Thymus (tissue), 11 donors: ENCODE results near the gene VASH1. TPM values are rescaled to one million over a fixed set of nuclear protein-coding genes. Genes with fewer than 3 reads are reported as not detected.
"Not testable (repeated sequence)": the region's sequence is repeated elsewhere in the genome, so short reads cannot be mapped to it uniquely, and the experiment has no call there.

Source experiments
- DNase-seq, 9 donors: peaks; one replicate each; pipeline ENCODE4 v3.0.0-alpha.2; 2013; ENCODE audit warnings: low spot score in 9 of 9, low read depth in 6 of 9, missing footprints in 1 of 9
- H3K27ac ChIP-seq, 2 donors: one replicate each; pipeline ENCODE4 v1.5.1; 2013; ENCODE audit warnings: control low read depth in 1 of 2, low read depth in 1 of 2, low read length in 1 of 2, mild to moderate bottlenecking in 1 of 2, moderate library complexity in 1 of 2
- H3K27me3 ChIP-seq, 2 donors: one replicate each; pipeline ENCODE4 v1.5.1; 2013; ENCODE audit warnings: low read length in 1 of 2; ENCODE audit not compliant: control insufficient read depth in 2 of 2, insufficient read depth in 1 of 2
- H3K36me3 ChIP-seq, 2 donors: one replicate each; pipeline ENCODE4 v1.5.1; 2013; ENCODE audit warnings: low read length in 1 of 2, mild to moderate bottlenecking in 1 of 2, moderate library complexity in 1 of 2; ENCODE audit not compliant: control insufficient read depth in 2 of 2, insufficient read depth in 2 of 2
- H3K4me1 ChIP-seq, 2 donors: one replicate each; pipeline ENCODE4 v1.5.1; 2013; ENCODE audit warnings: low read length in 2 of 2; ENCODE audit not compliant: control insufficient read depth in 2 of 2, insufficient read depth in 2 of 2
- H3K4me3 ChIP-seq, 2 donors: one replicate each; pipeline ENCODE4 v1.5.1; 2013; ENCODE audit warnings: low read length in 2 of 2, control low read depth in 1 of 2, mild to moderate bottlenecking in 1 of 2
- H3K9me3 ChIP-seq, 2 donors: one replicate each; pipeline ENCODE4 v1.5.1; 2013; ENCODE audit warnings: low read length in 1 of 2, mild to moderate bottlenecking in 1 of 2; ENCODE audit not compliant: control insufficient read depth in 2 of 2, insufficient read depth in 1 of 2
- WGBS: extraction: QIAGEN DNeasy Blood & Tissue Kit; methylation state at CpG from one replicate; pipeline ENCODE4 v1.1.7; 2013; 5-methylcytosine and 5-hydroxymethylcytosine counted together
- polyA plus RNA-seq: library from polyadenylated mRNA; stranded (reverse); fragments of 200-250 nt; gene quantifications from one replicate; pipeline ENCODE4 v1.2.3, GENCODE V29; 2013
- total RNA-seq: library from RNA; stranded (reverse); fragments of 120-200 nt; gene quantifications from one replicate; pipeline ENCODE4 v1.2.4, GENCODE V29; 2013
- donor health status: healthy.

The VASH1 gene
- total and polyA plus RNA-seq, 2 donors = 3.6 to 6.1 TPM

DNA sequence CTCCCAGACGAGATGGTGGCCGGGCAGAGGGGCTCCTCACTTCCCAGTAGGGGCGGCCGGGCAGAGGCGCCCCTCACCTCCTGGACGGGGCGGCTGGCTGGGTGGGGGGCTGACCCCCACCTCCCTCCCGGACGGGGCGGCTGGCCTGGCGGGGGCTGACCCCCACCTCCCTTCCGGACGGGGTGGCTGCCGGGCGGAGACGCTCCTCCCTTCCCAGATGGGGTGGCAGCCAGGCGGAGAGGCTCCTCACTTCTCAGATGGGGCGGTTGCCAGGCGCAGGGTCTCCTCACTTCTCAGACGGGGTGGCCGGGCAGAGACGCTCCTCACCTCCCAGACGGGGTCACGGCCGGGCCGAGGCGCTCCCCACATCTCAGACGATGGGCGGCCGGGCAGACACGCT is 26.8 kb upstream of the VASH1 start:
- 94% methylated on average over 31 of the region's 31 CpGs for WGBS
- not testable (repeated sequence) for DNase-seq, H3K27me3 ChIP-seq, H3K9me3 ChIP-seq, H3K27ac ChIP-seq, H3K4me3 ChIP-seq, H3K4me1 ChIP-seq, H3K36me3 ChIP-seq

DNA sequence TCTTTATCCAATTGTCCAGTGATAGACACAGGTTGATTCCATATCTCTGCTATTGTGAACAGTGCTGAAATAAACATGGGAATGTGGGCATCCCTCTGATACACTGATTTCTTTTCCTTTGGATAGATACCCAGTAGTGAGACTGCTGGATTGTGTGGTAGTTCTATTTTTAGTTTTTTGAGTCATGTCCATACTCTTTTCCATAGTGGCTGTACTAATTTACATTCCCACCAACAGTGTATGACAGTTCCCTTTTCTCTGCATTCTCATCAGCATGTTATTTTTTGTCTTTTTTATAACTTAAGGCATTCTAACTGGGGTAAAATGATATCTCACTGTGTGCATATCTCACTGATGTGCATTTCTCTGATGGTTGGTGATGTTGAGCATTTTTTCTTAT is 24.8 kb upstream of the VASH1 start:
- no peaks in the 10 kb centered on the region for H3K4me1 ChIP-seq

DNA sequence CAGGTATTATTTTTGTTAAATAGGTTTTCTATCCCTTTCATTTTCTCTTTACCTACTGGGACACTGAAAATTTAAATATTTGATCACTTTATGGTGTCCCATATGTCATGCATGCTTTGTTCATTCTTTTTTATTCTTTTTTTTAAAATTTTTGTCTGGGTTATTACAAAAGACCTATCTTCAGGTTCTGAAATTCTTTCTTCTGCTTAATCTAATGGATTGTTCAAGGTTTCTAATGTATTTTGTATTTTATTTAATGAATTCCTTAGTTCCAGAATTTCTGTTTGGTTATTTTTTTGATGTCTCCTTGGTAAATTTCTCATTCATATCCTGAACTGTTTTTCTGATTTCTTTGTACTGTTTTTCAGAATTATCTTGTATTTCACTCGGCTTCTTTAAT is 20.2 kb upstream of the VASH1 start:
- H3K27me3 ChIP-seq = no peaks in the 10 kb centered on the region
- WGBS = 90% methylated on average over 1 of the region's 1 CpG
- H3K9me3 ChIP-seq = peaks cover 0 to 15% of the 10 kb centered on the region in 2 donors
- H3K4me3 ChIP-seq = no peak overlapping the region
- H3K4me1 ChIP-seq = no peaks in the 10 kb centered on the region
- H3K36me3 ChIP-seq = no peaks in the 10 kb centered on the region
- no peak for DNase-seq
- H3K27ac ChIP-seq = no peak overlapping the region

More for the DNA sequence above, 24.8 kb upstream of the VASH1 start:
- Histone ChIP-seq H3K36me3 (no peaks in the 10 kb centered on the region), H3K27me3 (no peaks in the 10 kb centered on the region), H3K27ac (no peak overlapping the region), H3K9me3 (peaks cover 0 to 2% of the 10 kb centered on the region in 2 donors), H3K4me3 (no peak overlapping the region)
- DNase-seq = no peak

DNA sequence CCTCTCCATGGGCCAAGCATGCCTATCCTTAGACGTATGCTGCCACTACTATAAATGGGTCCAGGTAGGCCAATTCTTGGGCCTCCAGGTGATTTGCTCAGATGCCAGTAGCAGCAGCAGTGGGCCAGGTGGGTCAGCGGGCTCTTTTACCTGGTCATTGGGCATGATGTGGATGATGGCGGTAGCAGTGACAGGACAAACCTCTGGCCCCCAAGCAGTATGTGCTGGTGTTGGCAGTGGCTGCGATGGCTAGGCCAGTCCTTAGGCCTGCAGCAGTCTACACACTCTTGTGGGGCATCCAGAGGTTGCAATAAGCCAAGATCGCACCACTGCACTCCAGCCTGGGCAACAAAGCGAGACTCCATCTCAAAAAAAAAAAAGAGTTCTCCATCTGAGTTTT is 19.1 kb upstream of the VASH1 start:
- WGBS = 88% methylated on average over 6 of the region's 6 CpGs
- peaks cover 0 to 15% of the 10 kb centered on the region in 2 donors for H3K9me3 ChIP-seq
- no peak overlapping the region for H3K4me3 ChIP-seq
- DNase-seq = no peak
- H3K36me3 ChIP-seq = no peaks in the 10 kb centered on the region
- H3K27ac ChIP-seq = no peak overlapping the region
- H3K27me3 ChIP-seq = no peaks in the 10 kb centered on the region
- H3K4me1 ChIP-seq = no peaks in the 10 kb centered on the region

DNA sequence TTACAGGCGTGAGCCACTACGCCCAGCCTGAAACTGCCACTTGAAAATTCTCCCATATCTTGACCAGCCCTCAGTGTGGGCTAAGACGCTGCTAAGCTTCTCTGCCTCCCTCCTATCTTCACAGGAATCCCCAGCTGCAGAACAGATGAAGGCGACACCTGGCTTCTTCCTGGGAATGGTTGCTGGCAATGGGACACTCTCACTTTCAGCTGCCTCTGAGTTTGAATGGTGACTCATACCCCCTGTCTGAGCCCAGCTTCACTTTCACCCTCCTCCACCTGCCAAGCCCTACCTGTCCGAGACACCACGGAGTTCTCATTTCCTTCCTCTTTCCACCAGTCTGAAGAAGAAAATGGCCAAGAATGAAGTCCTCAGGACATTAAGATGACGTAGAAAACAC is 18.3 kb upstream of the VASH1 start:
- DNase-seq = no peak
- 61% methylated on average over 7 of the region's 7 CpGs for WGBS
- Histone ChIP-seq H3K4me1 (no peaks in the 10 kb centered on the region), H3K27ac (no peak overlapping the region), H3K4me3 (no peak overlapping the region), H3K36me3 (no peaks in the 10 kb centered on the region), H3K27me3 (no peaks in the 10 kb centered on the region), H3K9me3 (peaks cover 0 to 15% of the 10 kb centered on the region in 2 donors)

DNA sequence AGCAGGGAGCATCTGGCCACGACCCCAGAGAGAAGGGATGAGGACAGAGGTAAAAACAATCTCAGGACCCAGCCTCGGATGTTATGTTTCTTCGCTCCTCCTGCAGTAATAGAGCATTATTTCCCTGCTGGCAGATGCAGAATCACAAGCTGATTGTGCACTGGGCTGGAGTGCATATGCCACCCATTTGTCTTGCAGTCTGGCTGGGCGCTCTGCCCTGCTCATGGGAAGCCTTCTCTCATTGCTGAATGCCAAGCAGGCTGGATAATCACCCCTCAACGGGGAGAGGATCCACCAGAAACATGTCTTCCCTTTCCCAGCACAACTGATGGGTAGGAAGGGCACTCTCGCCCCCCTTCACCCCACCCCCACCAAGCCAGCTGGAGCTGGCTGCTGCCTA is 8.5 kb upstream of the VASH1 start:
- no peaks in the 10 kb centered on the region for H3K27me3 ChIP-seq
- H3K27ac ChIP-seq = no peak overlapping the region
- WGBS = 77% methylated on average over 6 of the region's 6 CpGs
- no peak overlapping the region for H3K4me3 ChIP-seq
- DNase-seq = no peak
- no peaks in the 10 kb centered on the region for H3K4me1 ChIP-seq
- H3K9me3 ChIP-seq = no peaks in the 10 kb centered on the region
- H3K36me3 ChIP-seq = no peaks in the 10 kb centered on the region

DNA sequence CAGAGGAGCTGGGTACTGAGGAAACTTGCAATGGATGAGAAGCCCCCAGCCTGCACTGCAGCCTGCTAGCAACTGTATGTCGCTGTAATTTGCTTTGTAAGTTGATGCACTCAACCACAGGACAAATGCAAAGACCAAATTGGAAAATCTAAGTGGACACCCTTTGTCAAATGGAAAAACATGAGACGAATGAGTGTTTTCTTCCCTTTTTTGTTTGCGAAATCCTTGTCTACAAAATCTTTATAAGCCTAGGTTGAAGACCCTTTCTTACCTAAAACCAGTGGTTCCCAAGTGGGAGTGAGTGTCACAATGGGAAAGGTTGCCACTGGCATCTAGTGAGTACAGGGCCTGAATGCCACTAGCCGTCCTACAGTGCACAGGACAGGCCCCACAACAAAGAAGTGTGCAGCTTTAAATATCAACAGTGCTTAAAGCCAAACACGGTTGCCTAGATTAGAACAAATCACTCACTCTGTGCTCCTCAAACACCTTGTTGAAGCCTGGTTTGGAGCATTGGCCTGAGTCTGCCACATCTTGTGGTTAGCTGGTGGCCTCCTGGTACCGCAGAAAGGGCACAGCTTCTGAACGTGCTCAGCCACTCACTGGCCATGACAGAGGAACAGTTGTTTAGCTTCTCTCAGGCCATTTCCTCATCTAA is 7.6 kb upstream of the VASH1 start:
- no peak overlapping the region for H3K4me3 ChIP-seq
- H3K9me3 ChIP-seq = no peaks in the 10 kb centered on the region
- H3K36me3 ChIP-seq = no peaks in the 10 kb centered on the region
- H3K4me1 ChIP-seq = no peaks in the 10 kb centered on the region
- no peak overlapping the region for H3K27ac ChIP-seq
- no peak for DNase-seq
- H3K27me3 ChIP-seq = peaks cover 0 to 2% of the 10 kb centered on the region in 2 donors
- 92% methylated on average over 7 of the region's 7 CpGs for WGBS

DNA sequence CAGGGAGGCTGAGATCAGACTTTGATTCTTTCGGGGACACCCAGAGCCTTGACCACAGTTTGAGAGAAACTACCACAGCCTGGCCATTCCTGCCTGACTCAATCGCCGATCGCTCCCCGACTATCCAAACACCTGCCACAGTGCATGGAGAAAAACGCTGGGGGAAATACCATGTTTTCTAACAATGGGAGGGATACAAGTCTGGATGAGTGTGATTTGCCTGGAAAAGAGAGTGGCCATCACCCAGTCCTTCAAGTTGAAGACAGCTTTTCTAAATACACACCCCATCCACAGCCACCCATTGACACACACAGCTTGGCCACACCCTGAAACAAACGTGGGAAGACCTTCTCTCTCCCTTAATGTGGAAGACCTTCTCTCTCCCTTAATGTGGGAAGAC is 6.7 kb upstream of the VASH1 start:
- Histone ChIP-seq H3K4me1 (no peaks in the 10 kb centered on the region), H3K4me3 (no peak overlapping the region), H3K27me3 (peaks cover 0 to 6% of the 10 kb centered on the region in 2 donors), H3K9me3 (no peaks in the 10 kb centered on the region), H3K27ac (no peak overlapping the region), H3K36me3 (no peaks in the 10 kb centered on the region)
- WGBS = 96% methylated on average over 7 of the region's 7 CpGs
- DNase-seq = no peak

DNA sequence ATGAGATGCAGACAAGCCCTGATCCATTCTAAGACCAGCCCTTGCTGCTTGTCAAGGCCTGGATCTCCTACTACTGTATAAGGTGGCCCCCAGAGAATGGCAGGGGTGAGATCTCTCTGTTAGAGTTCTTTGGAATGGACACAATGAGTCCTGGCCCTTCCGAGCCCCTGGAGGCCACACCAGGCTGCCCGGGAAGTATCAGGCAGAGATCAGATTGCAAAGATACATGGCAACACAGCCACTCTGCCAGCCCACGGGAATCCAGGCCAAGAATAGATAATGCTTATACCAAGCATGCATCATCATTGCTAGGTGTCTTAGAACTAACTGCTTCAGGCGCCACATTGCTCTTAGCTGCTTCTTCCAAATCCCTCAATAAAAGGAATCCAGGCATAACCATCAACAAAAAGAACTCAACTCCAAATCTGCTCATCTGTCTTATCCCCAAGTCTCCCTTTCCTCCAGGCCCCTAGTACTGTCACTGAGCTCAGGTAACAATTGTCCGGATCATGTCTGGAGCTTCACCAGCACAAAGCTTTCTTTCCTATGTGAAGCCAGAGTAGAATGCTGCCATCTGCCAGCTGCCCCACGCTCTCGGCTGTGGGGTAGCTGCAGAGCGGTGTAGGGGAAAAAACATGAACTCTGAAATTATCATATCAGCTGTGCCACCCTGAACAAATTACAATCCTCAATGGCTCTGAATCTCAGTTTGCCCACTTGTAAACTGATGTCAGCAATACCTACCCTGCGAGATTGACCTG is 5.5 kb upstream of the VASH1 start:
- Histone ChIP-seq H3K9me3 (no peaks in the 10 kb centered on the region), H3K27ac (no peak overlapping the region), H3K4me1 (peaks cover 0 to under 1% of the 10 kb centered on the region in 2 donors), H3K36me3 (no peaks in the 10 kb centered on the region), H3K4me3 (no peak overlapping the region), H3K27me3 (peaks cover 5 to 17% of the 10 kb centered on the region in 2 donors)
- DNase-seq = no peak
- 90% methylated on average over 9 of the region's 9 CpGs for WGBS
